Erythroblast (primary cell): ENCODE measurements around the gene IQCN.
A peak's percentile ranks its signal among the peaks of the same experiment; 100 is the strongest.

Experiments used
- DNase-seq, 2 experiments: peaks; one replicate each; lab custom pipeline; 2025; lab: John Stamatoyannopoulos, UW
- GATA1 ChIP-seq: IDR thresholded peaks from 2 replicates; pipeline ENCODE4 v1.6.1; 2011; ENCODE audit warnings: low read depth, mild to moderate bottlenecking, control low read depth, low read length, moderate library complexity
- POLR2A ChIP-seq: IDR thresholded peaks from 2 replicates; pipeline ENCODE4 v1.6.1; 2011; ENCODE audit warnings: mild to moderate bottlenecking, low read length

Gene IQCN

DNA sequence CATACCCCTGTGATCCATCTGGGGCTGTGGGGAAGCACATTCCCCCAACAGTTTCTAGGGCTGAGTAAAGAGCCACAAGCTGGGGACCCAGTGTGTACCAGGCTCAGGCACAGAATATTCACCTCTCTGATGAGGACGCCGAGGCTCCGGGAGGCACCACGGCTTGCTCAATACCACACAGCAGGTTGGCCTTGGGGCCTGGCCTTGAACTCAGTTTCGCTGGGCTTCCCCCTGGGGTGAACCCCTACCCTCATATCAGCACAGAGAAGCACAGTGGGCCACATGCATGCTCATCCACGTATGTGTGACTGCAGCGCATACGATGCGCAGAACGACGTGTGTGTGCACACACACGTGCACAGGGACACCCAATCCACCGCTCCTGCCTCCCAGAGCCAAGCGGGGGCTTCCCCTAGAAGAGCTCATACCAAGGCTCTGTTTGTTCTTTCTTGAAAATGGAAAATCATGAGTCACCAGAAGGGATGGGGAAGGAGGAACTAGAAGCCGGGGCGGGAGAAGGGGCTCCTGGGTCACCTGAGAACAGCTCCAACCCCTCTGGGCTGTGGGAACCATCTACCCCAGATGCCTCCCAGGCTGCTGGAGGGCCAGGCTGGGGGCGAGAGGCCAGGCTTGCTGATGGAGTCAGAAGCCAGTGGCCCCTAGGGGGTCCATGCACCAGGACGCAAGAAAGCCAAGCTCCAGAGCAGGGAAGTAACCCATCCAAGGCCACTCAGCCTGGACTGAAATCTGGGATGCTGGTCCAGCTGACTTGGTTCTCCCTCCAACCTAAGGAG lies 43.1 kb downstream of the IQCN start:
- no peak for DNase-seq
- TF ChIP-seq GATA1 (no peak), POLR2A (no peak)

DNA sequence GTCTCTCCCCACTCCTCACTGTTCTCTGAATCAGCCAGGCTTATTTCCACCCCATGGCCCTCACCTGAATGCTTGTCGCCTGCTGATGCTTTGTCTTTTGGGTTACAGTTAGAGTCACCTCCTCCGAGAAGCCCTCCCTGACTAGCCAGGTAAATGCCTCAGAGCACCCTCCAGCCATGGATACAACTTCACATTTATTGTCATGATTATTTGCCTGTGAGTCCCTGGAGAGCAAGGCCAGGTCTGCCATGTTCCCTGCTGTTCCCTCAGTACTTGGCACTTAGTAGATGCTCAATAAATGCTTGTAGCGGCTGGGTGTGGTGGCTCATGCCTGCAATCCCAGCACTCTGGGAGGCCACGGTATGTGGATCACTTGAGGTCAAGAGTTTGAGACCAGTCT lies 44.3 kb downstream of the IQCN start:
- no peak for TF ChIP-seq POLR2A
- no peak for DNase-seq

DNA sequence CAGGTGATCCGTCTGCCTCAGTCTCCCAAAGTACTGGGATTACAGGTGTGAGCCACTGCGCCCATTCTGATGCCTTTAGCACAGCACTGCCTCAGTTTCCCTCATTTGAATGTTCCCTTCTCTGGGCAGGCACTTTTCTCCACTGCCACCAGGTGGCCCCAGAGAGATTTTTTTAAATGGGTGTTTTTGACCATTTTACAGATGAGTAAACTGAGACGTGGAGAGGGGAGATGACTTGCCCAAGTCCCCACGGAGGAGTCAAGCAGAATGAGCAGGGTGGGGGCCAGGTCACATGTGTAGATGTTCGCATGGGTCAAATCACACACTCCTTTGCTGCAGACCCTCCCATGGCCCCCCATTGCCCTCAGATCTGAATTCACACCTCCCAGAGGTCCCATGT lies 44.8 kb downstream of the IQCN start:
- TF ChIP-seq POLR2A = no peak
- no peak for TF ChIP-seq GATA1

DNA sequence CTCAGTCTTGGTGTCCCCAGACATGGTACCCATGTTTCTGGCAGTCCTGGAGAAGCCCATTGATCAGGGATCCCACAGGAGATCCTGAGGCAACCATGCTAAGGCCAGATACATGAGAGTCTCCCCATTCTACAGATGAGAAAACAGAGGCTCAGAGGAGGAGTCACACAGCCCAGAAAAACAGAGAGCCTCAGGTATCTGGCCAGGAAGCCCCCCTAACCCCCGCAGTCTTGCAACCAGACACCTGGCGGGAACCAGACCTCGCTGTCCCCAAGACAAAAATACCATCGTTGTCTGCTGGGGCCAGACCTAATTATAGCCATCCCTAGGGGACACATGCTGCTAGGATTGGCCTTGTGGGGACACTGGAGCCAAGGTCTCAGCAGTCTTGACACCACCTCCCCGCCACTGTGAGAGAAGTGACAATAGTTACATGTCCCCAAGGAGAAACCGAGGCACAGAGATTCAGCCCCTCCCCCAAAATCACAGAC lies 46.4 kb downstream of the IQCN start:
- TF ChIP-seq GATA1 (no peak), POLR2A (no peak)
- DNase-seq = no peak

More for the DNA sequence above, 44.8 kb downstream of the IQCN start:
- DNase-seq = no peak

DNA sequence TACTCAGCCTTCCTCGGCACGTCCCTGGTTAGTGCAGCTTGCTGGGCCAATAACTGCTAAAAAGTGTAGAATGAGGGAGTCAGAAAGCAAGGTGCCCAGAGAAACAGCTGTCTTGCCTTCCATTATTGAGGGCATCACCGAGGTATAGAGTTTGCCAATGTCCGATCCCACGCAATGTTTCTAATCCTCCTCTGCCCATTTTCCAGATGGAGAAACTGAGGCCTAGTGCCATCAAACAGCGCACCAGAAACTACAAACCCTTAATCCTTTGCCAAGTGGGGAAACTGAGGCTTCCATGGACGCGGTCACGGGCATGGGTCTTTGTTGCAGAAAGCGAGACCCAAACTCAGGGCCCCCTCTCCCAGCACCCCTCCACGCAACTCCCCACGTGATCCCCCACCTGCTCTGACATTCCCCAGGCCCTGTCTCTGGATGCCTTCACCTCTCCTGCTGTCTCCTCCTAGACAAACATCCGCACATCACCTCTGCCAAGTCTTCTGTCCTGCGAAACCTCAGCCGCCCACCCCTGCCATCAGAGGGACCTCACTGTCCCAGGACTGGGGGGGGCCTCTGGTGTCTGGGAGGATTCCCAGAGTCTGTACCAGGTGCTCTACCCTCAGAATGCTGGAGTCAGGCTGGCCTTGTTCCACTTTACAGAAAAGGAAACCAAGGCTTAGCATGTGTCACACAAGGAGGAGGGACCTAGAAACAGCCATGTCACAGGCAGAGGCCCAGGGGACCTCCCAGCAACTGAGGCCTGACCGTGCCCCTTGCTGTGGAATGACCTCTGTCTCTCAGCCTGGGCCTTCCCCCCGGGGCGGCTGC lies 47.1 kb downstream of the IQCN start:
- TF ChIP-seq GATA1 (no peak), POLR2A (no peak)
- no peak for DNase-seq

DNA sequence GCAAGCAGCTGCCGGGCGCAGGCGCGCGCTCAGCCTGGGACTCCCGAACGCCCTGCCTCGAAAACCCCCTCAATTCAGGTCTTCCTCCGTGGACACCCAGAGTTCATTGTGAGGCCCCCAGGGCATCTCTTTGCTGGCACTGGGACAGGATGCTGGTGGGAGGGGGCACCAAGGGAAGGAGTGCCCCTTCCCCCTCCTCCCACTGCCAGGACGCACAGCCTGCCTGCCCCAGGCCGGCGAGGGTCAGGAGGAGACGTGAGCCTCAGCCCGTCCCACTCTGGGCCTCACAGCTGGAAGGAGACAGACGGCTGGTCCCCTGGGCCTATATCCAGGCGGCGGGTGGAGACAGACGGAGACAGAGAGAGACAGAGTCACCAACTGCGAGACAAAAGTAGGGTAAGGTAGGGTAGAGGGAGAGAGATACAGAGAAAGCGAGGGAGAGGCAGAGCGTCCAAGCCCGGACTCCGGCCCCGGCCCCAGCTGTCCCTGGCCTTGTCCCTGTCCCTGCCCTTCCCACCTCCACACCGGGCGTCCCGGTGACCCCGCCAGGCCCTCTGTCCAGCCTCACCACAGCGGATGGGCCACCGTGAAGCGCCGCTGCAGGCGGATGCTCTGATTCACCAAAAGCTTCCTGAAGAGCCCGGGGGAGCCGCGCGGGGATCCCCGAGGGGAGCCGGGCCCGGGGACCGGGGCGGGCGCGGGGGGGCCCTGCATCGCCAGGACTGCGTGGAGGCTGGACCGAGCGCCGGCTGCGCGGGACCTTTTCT lies 48.4 kb downstream of the IQCN start, which contains the start of gene PDE4C:
TSS of gene PDE4C (minus strand) at position 737 of the 767 bp plus-strand sequence. CDS start at position 714, 23 bp downstream.
- TF ChIP-seq POLR2A (no peak), GATA1 (no peak)
- no peak for DNase-seq

DNA sequence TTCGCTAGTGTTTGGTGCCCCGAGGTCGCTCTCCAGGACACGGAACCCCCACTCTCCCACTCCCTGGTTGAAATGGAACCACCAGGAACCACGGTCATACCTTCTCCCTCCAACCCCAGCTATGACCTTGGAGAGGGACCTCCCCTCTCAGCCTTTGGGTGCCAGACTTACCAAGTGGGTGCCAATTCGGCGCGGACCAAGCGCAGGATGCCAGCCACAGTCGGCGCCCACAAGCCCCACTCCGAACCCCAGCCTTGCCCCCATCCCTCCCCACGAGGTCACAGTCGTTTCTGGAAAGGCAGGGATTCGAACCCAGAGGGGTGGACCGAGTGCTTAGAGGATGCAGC lies 48.9 kb downstream of the IQCN start:
- no peak for DNase-seq
- TF ChIP-seq POLR2A = no peak
- TF ChIP-seq GATA1 = no peak

DNA sequence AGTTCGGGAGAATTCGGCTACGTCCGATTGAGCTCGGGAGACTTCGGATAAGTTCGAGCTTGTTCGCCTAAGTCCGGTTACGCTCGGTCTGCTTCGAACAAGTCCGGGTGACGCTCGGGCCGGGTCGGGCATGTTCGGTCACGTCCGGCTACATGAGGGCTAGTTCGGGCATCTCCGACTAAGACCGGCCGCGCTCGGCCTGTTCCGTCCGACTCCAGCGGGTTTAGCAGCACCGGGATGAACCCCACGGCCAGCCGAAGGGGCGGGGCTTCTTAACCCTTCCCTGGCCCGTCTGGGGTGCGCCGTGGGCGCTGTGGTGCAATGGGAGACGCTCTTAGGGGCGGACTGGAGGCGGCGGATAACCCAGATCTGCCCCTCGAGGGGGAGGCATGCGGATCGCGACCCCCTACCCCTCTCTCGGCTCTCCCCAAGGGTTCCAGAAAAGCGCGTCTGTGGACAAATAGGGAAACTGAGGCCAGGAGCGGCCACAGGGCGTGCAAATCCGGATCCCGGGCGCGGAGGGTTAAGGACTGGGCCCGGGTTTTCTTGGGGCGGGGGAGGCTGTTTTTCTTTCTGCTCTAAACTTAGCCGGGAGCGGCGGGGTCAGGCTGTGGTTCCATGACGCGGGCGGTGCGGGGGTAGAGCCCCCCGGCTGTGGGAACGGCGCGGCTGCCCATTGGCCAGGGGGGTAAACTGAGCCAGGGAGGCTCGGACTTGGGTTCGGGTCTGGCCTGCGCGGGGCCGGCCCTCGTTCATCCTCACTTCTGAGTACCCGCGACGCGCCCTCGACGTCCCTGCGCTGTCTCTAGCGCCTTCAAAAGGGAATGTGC lies 49.5 kb downstream of the IQCN start:
- no peak for TF ChIP-seq POLR2A
- no peak for TF ChIP-seq GATA1
- DNase-seq = peak; percentile 97 to 98

DNA sequence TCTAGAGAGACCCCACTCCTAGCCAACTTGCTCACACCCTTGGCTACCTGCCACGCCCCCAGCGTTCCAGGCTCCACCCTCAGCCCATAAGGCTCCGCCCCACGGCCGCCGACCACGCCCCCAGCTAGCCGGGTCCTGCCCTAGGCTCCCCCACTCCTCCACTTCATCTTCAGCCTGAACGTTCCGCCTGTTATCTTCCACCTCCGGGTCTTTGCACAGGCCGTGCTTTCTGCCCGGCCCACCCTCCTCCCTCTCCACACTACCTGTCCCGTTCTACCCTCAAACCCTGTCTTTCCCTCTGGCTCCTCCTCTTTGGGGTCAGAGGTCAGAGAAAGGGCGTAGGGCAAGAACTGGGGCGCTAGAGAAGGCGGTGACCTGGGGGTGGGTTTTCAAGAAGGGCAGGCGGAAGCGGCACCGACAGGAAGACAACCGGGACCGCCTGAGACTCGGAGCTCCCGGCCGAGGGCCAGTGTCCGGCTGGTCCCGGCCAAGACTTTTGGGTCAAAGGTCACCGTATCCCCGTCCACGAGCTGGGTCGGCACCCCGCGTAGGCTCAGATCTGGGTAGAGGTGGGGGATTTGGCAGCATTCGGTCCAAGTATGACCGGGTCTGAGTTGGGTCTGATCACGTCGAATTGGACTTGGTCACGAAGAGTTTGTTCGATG lies 50.3 kb downstream of the IQCN start:
- DNase-seq = peak; percentile 80 to 81
- TF ChIP-seq POLR2A = no peak

DNA sequence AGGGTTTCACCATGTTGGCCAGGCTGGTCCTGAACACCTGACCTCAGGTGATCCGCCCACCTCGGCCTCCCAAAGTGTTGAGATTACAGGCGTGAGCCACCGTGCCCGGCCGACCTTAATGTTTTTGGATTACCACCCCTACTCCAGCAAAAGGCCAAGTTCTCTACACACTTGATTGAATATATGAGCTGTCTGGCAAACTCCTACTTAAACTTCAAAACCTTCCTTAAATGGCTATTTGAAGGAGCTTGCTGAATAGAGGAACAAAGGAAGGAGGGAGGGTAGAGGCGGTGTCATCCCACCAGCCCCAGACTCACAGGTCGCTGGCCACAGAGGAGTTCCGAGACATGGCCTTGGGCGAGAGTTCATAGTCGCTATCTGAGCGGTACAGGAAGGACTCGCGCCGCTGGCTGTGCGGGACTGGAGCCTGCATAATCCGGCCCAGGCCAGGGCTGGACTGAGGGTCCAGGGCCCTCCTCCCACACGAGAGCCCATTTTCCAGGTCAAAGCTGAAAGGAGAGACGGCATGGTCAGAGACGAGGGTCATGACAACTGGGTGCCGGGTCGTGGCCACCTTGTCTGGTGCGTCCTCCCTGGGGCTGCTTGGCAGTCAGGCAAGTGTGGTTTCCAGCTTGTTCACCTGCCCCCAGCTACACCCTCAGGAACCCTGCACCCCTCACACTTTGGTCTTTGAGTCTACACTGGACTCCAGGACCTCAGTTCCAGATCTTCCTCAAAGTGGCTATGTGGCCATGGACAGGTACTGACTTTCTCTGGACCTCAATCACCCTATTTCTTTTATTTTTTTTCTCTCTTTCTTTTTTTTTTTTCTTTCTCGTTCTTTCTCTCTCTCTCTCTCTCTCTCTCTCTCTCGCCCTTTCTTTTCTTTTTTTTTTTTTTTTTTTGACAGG lies 52.2 kb downstream of the IQCN start:
- no peak for DNase-seq
- no peak for TF ChIP-seq POLR2A
- no peak for TF ChIP-seq GATA1

DNA sequence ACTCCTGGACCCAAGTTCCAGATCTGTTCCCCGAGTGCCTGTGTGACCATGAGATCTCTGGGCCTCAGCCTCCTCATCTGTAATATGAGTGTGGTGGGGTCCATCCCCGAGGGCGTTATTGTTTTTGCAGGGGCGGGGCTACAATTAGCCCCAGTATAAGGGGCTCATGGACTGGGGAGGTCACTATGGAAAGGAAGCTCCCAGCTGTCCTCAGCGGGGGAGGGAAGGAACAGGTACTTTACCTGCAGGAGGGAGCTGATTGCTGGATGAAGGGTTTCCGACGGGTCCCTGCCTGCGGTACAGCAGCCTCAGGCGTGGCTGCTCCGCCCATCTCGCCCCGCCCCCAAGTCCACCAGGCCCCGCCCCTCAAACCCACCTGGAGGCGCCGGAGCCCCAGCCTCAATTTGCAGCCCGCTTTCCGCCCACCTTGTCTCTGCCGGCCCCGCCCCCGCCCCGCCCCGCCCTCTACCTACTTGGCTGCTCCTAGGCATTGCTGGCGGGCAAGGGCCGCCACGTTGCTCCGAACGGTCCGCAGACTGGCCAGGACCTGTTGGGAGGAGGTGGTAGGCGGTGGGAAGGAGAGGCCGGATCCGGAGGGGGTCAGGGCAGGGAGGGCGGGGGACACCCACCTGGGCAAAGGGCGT lies 53.5 kb downstream of the IQCN start:
- DNase-seq = no peak
- TF ChIP-seq POLR2A (no peak), GATA1 (no peak)
